Measurements from ENCODE around the gene CD302.

CD302 gene, protein sequence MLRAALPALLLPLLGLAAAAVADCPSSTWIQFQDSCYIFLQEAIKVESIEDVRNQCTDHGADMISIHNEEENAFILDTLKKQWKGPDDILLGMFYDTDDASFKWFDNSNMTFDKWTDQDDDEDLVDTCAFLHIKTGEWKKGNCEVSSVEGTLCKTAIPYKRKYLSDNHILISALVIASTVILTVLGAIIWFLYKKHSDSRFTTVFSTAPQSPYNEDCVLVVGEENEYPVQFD

GRCh38 chr2:159797543-159798375 is at the start of gene CD302:
CD302 (minus strand) TSS chr2:159798208; CDS start chr2:159798198, 10 bp downstream.
- TF ChIP-seq CTCF (IDR thresholded peaks at IDR 0.05; ENCODE audit: insufficient read depth, low read depth, low read length, missing control alignments), result no peak
- peak; percentile 41 for DNase-seq (ENCODE audit: low read depth)
- H3K4me3 ChIP-seq (ENCODE audit: low read length), result peak within 1 kb of the TSS; percentile 49

DNA sequence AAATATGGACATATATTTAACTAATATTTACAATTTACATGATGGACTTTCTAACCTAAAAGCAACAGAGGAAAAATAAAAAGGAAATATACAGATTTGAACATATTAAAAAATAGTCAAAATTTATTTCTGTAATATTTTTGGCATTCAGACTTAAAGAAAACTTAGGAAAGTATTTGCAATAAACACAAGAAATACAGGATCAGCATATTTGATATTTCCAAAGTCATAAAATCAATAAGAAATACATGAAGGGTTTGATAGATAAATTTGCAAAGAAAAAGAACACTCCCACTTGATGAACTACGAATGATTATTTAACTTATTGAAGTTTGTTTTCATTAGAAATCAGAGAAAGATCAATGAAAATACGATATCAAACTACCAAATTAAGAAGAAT is 48.6 kb upstream of the CD302 start:
- TF ChIP-seq CTCF (IDR thresholded peaks at IDR 0.05; ENCODE audit: insufficient read depth, low read depth, low read length, missing control alignments), result no peak
- H3K4me3 ChIP-seq (ENCODE audit: low read length), result no peak overlapping the region
- DNase-seq (ENCODE audit: low read depth), result no peak

DNA sequence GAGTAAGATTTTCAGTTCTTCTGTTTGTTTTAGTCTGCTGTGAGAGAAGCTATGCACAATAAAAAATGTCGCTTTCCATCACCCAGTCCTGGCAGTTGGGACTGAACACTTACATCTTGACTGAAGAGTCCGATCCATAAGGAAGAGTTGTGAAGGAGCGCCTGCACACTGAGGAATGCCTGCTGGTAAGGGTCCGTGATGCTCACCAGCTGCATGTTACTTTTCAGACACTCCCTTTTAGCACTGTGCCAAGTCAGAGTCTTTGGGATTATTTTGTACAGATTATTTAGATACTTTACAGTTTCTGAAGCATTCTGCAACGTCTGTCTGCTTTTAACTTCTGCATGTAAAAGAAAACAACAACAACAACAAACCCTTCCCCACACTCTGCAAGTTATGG is 42.6 kb upstream of the CD302 start:
- DNase-seq (ENCODE audit: low read depth), result no peak
- TF ChIP-seq CTCF (IDR thresholded peaks at IDR 0.05; ENCODE audit: insufficient read depth, low read depth, low read length, missing control alignments), result no peak
- H3K4me3 ChIP-seq (ENCODE audit: low read length), result no peak overlapping the region

- no peak for TF ChIP-seq CTCF (IDR thresholded peaks at IDR 0.05; ENCODE audit: insufficient read depth, low read depth, low read length, missing control alignments)
- DNase-seq (ENCODE audit: low read depth), result no peak
- H3K4me3 ChIP-seq (ENCODE audit: low read length), result no peak overlapping the region
These were observed 34.9 kb upstream of the CD302 start for GRCh38 chr2:159832858-159833257.

DNA sequence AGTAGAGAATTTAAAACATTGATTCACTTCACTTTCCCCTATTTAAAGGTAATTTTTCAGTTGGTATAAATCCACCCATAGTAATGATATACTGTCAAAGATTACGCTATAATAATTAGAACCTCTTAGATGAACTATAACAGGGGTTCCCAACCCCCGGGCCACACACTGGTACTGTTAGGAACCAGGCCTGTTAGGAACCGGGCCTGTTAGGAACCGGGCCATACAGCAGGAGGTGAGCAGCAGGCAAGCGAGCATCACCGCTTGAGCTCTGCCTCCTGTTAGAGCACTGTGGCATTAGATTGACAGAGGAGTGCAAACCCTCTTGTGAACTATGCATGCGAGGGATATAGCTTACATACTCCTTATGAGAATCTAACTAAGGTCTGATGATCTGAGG is 34.0 kb upstream of the CD302 start:
- no peak for DNase-seq (ENCODE audit: low read depth)
- TF ChIP-seq CTCF (IDR thresholded peaks at IDR 0.05; ENCODE audit: insufficient read depth, low read depth, low read length, missing control alignments), result no peak
- no peak overlapping the region for H3K4me3 ChIP-seq (ENCODE audit: low read length)

DNA sequence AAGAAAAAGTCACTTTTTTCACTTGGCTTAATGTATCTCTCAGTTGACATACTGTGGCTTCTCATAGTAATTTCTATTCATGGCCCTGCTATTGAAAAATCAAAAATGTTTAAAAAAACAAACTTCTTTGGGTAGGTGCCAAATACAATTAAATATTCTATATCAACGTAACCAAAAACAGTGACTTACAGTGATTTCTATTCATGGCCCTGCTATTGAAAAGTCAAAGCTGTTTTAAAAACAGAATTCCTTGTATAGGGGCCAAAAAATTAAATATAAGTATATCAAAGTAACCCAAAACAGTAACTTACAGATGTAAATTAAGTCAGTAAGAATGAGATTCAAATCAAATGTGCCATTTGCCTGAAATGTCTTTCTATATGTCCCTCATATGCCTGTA is 31.4 kb upstream of the CD302 start:
- DNase-seq (ENCODE audit: low read depth), result no peak
- TF ChIP-seq CTCF (IDR thresholded peaks at IDR 0.05; ENCODE audit: insufficient read depth, low read depth, low read length, missing control alignments), result no peak
- no peak overlapping the region for H3K4me3 ChIP-seq (ENCODE audit: low read length)
